ENCODE results near the gene NUPR1. TPM values are rescaled to one million over a fixed set of nuclear protein-coding genes. Genes with fewer than 3 reads are reported as not detected.

NUPR1 gene
- total RNA-seq, 2 experiments from 2014 or later, result not detected

GRCh38 chr16:28520672-28521071 lies 18.1 kb downstream of the NUPR1 start:
- CTCF ChIA-PET (ENCODE audit: unreplicated experiment), result no interaction called here
- intact Hi-C loops (cut with micrococcal nuclease; ENCODE audit: unreplicated experiment), result no loop called here
- H3K4me3 ChIP-seq (ENCODE audit: low read depth, low read length, poor library complexity, severe bottlenecking), result no peak overlapping the region
- no peak for DNase-seq (ENCODE audit: low spot score)
- no peak overlapping the region for H3K4me2 ChIP-seq (ENCODE audit: low read length)
- H3K4me1 ChIP-seq (ENCODE audit: insufficient read depth, low read length, poor library complexity, severe bottlenecking), result peaks cover 14% of the 10 kb centered on the region
- no peaks in the 10 kb centered on the region for H3K9me3 ChIP-seq (ENCODE audit: low read length)
- no peaks in the 10 kb centered on the region for H3K9me2 ChIP-seq (ENCODE audit: insufficient read depth, low read length)
- TF ChIP-seq EZH2phosphoT487 (IDR thresholded peaks at IDR 0.05; ENCODE audit: borderline replicate concordance, low read depth, low read length), result no peak
- no peak for TF ChIP-seq CTCF (conservative IDR thresholded peaks at IDR 0.05; ENCODE audit: low read length)
- no peaks in the 10 kb centered on the region for H3K79me2 ChIP-seq (ENCODE audit: insufficient read depth, low read depth, low read length)
- POLR2A ChIA-PET, result no interaction called here
- H3K36me3 ChIP-seq (ENCODE audit: insufficient read depth, low read length), result no peaks in the 10 kb centered on the region
- no TSS peak for BruUV-seq (replicated peaks)
- H2AFZ ChIP-seq (ENCODE audit: low read length), result no peak overlapping the region
- no peaks in the 10 kb centered on the region for H4K20me1 ChIP-seq (ENCODE audit: insufficient read depth, low read length)
- no peak overlapping the region for H3K27ac ChIP-seq (ENCODE audit: low read depth, low read length, poor library complexity, severe bottlenecking)

DNA sequence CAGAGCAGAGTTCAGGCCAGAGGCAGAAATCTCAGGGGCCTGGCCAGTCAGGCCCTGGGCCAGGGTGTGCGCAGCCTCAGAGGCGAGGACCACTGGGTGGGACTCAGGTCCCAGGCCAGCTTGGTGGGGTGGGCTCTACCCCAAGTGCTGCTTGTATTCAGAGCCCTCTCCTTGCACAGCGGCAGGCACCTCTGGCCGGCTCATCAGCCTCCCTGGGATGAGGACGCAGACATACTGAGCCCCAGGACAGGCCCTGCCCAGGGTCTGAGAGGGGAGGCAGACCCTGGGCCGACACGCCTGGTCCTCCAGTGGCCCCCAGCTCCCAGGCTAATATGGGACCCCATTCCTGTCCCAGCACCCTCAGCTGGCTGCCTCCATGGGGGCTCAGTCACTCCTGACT lies 24.5 kb downstream of the NUPR1 start:
- no peak for DNase-seq (ENCODE audit: low spot score)
- ChIA-PET CTCF (ENCODE audit: unreplicated experiment) (no interaction called here), POLR2A (no interaction called here)
- H4K20me1 ChIP-seq (ENCODE audit: insufficient read depth, low read length), result no peaks in the 10 kb centered on the region
- TF ChIP-seq EZH2phosphoT487 (IDR thresholded peaks at IDR 0.05; ENCODE audit: borderline replicate concordance, low read depth, low read length) (no peak), CTCF (conservative IDR thresholded peaks at IDR 0.05; ENCODE audit: low read length) (no peak)
- H3K9me3 ChIP-seq (ENCODE audit: low read length), result no peaks in the 10 kb centered on the region
- H3K79me2 ChIP-seq (ENCODE audit: insufficient read depth, low read depth, low read length), result no peaks in the 10 kb centered on the region
- intact Hi-C loops (cut with micrococcal nuclease; ENCODE audit: unreplicated experiment), result no loop called here
- H2AFZ ChIP-seq (ENCODE audit: low read length), result no peak overlapping the region
- H3K4me3 ChIP-seq (ENCODE audit: low read depth, low read length, poor library complexity, severe bottlenecking), result no peak overlapping the region
- no TSS peak for BruUV-seq (replicated peaks)
- H3K36me3 ChIP-seq (ENCODE audit: insufficient read depth, low read length), result no peaks in the 10 kb centered on the region
- no peak overlapping the region for H3K27ac ChIP-seq (ENCODE audit: low read depth, low read length, poor library complexity, severe bottlenecking)
- H3K4me1 ChIP-seq (ENCODE audit: insufficient read depth, low read length, poor library complexity, severe bottlenecking), result no peaks in the 10 kb centered on the region
- H3K4me2 ChIP-seq (ENCODE audit: low read length), result no peak overlapping the region
- H3K9me2 ChIP-seq (ENCODE audit: insufficient read depth, low read length), result no peaks in the 10 kb centered on the region

DNA sequence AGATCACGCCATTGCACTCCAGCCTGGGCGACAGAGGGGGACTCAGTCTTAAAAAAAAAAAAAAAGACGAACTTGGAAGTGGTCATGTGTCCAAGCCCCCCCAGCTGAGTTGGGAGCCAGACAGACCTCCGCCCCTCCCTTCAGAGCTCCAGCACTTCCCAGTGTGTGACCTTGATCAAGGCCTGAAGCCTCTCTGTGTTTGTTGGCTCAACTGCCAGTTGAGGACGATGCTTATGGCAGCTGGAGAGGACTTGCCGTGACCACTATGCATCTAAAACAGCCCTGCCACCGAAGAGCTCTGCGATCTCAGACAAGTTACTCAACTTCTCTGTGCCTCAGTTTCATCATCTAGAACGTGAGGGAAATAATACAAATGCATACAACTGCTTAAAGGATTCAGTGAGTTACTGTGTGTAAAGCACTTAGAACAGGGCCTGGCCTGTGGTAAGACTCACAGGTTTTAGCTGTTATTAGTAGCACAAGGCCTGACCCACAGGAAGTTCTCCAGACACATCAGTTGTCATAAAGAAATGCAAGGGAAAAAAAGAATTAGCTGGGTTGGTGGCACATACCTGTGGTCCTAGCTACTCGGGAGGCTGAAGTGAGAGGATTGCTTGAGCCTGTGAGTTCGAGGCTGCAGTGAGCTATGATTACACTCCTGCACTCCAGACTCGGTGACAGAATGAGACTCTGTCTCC lies 25.1 kb downstream of the NUPR1 start:
- Histone ChIP-seq H3K36me3 (ENCODE audit: insufficient read depth, low read length) (no peaks in the 10 kb centered on the region), H2AFZ (ENCODE audit: low read length) (no peak overlapping the region), H3K9me2 (ENCODE audit: insufficient read depth, low read length) (no peaks in the 10 kb centered on the region), H4K20me1 (ENCODE audit: insufficient read depth, low read length) (no peaks in the 10 kb centered on the region), H3K9me3 (ENCODE audit: low read length) (no peaks in the 10 kb centered on the region), H3K79me2 (ENCODE audit: insufficient read depth, low read depth, low read length) (no peaks in the 10 kb centered on the region), H3K4me1 (ENCODE audit: insufficient read depth, low read length, poor library complexity, severe bottlenecking) (peaks cover under 1% of the 10 kb centered on the region), H3K27ac (ENCODE audit: low read depth, low read length, poor library complexity, severe bottlenecking) (no peak overlapping the region), H3K4me3 (ENCODE audit: low read depth, low read length, poor library complexity, severe bottlenecking) (no peak overlapping the region), H3K4me2 (ENCODE audit: low read length) (no peak overlapping the region)
- ChIA-PET CTCF (ENCODE audit: unreplicated experiment) (no interaction called here), POLR2A (no interaction called here)
- TF ChIP-seq CTCF (conservative IDR thresholded peaks at IDR 0.05; ENCODE audit: low read length) (no peak), EZH2phosphoT487 (IDR thresholded peaks at IDR 0.05; ENCODE audit: borderline replicate concordance, low read depth, low read length) (no peak)
- no peak for DNase-seq (ENCODE audit: low spot score)
- BruUV-seq (replicated peaks), result no TSS peak
- intact Hi-C loops (cut with micrococcal nuclease; ENCODE audit: unreplicated experiment), result no loop called here
